Measurements from ENCODE around the gene PCDHGA10.

GRCh38 chr5:141403387-141403786, 9.4 kb upstream of the PCDHGA10 start:
- TF ChIP-seq POLR2A (IDR thresholded peaks at IDR 0.05), result no peak
- no peak for TF ChIP-seq CTCF (IDR thresholded peaks at IDR 0.05)
- no peak for TF ChIP-seq POLR2AphosphoS5 (IDR thresholded peaks at IDR 0.05)

Data from suprapubic skin (tissue), 4 donors.